GM18861 (cell line): ENCODE results near the gene INTS14.

Experiments
- ATAC-seq: cut with Tn5 transposase; IDR thresholded peaks from one replicate; pipeline ENCODE4 v1.9.1; 2021; ENCODE audit not compliant: unreplicated experiment

The INTS14 gene

DNA sequence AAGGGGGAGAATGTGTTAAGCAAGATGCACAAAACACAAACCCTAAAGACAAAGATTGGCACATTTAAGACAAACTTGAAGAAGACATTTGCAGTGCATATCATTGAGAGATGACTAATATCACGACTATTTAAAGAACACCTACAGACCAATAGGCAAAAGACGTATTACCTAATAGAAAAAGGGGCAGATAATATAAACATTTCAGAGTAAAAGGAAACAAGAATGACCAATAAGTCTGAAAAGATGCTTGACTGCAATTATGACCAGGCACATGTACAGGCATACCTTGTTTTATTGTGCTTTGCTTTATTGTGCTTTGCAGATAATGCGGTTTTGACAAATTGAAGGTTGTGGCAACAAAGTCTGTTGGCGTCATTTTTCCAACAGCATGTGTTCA is 75.7 kb downstream of the INTS14 start:
- no peak for ATAC-seq

DNA sequence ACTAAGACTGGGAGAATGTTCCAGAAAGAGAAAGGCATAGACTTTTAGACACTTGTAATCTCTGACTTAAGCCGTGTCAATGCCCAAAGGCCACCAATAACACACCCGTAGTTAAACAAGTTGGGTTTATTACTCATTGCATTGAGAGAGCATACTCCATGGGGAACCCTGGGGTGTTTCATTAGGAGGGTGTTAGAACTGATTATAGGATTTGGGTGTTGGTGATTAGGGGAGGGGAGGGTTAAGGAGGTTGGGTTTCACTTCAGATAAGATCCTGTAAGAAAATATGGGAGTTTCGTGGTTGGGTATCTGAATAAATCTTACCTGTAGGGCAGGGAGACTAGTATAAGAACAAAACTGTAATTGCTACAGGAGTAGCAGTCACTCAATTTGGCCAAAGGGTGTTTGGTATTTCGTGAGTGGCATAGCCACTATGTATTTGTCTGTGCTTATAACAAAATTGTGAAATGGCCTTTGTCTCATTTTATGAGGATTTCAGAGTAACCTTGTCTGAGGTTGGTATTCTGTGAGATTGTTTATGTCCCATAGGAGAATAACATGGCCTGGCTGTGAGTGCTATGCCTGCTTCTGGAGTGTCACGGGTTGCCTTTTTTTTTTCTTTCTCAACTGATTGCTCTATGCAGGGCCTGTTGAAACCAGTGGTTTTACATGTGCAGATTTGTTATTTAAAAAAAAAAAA is 77.7 kb downstream of the INTS14 start:
- no peak for ATAC-seq

DNA sequence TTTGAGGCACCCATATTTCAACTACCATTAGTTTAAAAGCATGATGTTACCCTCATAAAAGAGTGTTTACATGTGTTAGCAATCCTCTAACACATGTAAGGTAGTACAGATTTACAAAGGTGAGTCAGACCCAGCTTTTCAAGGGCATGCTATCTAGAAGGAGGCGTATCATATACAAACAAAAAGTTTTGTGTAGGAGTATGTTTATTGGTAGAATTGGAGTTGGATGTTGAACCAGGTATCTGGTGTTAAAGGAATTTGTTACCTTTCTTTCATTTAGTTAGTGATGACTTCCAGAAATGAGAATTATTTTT is 78.2 kb downstream of the INTS14 start:
- ATAC-seq, result no peak

DNA sequence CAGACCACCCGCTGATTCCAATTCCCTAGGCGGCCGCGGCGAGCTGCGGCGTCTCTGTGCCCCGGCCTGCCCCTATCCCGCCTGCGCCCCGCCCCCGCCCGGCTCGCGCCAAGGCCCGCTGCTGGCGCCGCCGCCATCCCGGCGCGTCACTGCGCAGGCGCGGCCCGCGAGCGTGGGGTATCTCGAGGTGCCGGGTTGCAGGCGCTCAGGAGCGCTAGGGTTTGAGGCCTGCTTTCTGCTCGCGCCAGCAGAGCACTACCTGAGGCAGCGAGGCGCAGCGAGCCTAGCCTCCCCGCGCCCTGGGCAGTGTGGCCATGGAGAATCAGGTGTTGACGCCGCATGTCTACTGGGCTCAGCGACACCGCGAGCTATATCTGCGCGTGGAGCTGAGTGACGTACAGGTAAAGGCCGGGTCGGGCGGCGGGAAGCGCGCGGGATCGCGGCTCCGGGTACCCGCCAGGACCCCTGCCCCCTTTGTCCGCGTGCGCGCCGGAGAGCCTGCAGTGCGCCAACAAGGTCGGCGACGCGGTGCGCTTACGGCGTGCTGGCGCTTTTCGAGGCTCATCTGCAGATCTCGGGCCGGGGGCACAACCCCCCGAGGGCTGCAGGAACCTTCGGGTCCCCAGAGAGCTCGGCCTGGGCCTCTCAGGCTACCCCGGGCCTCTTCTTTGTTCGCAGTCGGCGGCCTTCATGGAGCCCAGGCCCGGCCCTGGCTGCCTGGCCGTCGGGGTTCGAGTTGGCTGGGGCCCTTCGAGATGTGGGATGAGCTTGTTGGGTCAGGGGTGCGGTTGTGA is 80.4 kb downstream of the INTS14 start, which contains the start of gene HACD3:
TSS of gene HACD3 (plus strand) at position 146 of the 794 bp plus-strand sequence. CDS start at position 315, 169 bp downstream.
- peak; percentile 76 for ATAC-seq

DNA sequence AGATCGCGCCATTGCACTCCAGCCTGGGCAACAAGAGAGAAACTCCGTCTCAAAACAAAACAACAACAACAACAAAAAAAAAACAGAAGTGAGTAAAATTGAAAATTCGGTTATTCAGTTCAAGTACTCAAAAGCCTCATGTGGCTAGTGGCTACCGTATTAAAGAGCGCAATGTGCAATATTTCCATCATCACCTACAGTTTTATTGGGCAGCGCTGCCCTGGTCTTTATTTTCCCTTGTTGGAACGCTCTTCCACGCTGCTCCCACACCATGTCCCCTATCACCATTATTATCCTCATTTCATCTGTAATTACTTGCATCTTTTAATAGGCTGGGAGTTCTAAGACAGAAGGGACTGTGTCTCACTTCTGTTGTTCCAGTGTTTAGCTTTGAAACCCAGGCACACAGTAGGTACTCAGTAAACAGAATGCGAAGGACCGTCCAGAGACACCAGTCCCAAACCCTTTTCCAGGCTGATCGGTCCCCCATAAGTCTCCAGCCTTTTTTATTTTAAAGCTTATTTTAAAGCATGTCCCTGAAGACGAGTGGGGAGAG is 81.1 kb downstream of the INTS14 start:
- no peak for ATAC-seq
